K562 (cell line): ENCODE measurements around the gene ARFIP2. TPM values are rescaled to one million over a fixed set of nuclear protein-coding genes. Genes with fewer than 3 reads are reported as not detected.

Source experiments
- CTBP1 ChIP-seq: fragments of 450-650 bp; IDR thresholded peaks from 2 replicates; pipeline ENCODE4 v1.6.1; 2016; ENCODE audit warnings: borderline replicate concordance
- DACH1 ChIP-seq: fragments of 450-650 bp; IDR thresholded peaks from 2 replicates; pipeline ENCODE4 v1.6.1; 2018; ENCODE audit not compliant: partially characterized antibody
- FOXK2 ChIP-seq, 2 experiments: fragments of 450-650 bp; IDR thresholded peaks in 1 of 2; conservative IDR thresholded peaks in 1 of 2; 2 replicates each; pipeline ENCODE4 v1.6.1; 2016; ENCODE audit warnings: low read depth in 2 of 2, mild to moderate bottlenecking in 1 of 2
- FOXP1 ChIP-seq: sonication (generic); formaldehyde crosslinking; IDR thresholded peaks from 2 replicates; pipeline ENCODE4 v1.8.0; 2022; ENCODE audit warnings: mild to moderate bottlenecking, missing genetic modification reagents
- HDGF ChIP-seq: fragments of 450-650 bp; IDR thresholded peaks from 2 replicates; pipeline ENCODE4 v1.6.1; 2016
- KDM2B ChIP-seq: fragments of 250-450 bp; sonication (Bioruptor Pico); IDR thresholded peaks from 2 replicates; pipeline ENCODE4 v1.8.0; 2021; ENCODE audit warnings: mild to moderate bottlenecking, moderate library complexity
- LCOR ChIP-seq: sonication (generic); formaldehyde crosslinking; IDR thresholded peaks from 2 replicates; pipeline ENCODE4 v1.8.0; 2022; ENCODE audit warnings: mild to moderate bottlenecking, missing genetic modification reagents
- MTA2 ChIP-seq: fragments of 450-650 bp; IDR thresholded peaks from 2 replicates; pipeline ENCODE4 v1.6.1; 2016; ENCODE audit warnings: low read depth
- NR2F6 ChIP-seq: fragments of 450-650 bp; formaldehyde crosslinking; IDR thresholded peaks from 2 replicates; pipeline ENCODE4 v1.4.0; 2020; ENCODE audit warnings: mild to moderate bottlenecking
- RBFOX2 ChIP-seq: fragments of 200-400 bp; formaldehyde crosslinking; IDR thresholded peaks from 2 replicates; pipeline ENCODE4 v1.6.1; 2017; ENCODE audit warnings: low read depth, mild to moderate bottlenecking, low read length, moderate library complexity
- ZEB2 ChIP-seq: fragments of 450-650 bp; IDR thresholded peaks from 2 replicates; pipeline ENCODE4 v1.6.1; 2016
- ZKSCAN1 ChIP-seq: fragments of 150-350 bp; IDR thresholded peaks from 2 replicates; pipeline ENCODE4 v1.6.1; 2016; ENCODE audit warnings: low read depth, low read length
- ZKSCAN3 ChIP-seq: fragments of 250-450 bp; sonication (Bioruptor Pico); IDR thresholded peaks from 2 replicates; pipeline ENCODE4 v1.4.0; 2020
- ZNF175 ChIP-seq: fragments of 200-800 bp; sonication (Bioruptor generic); IDR thresholded peaks from 2 replicates; pipeline ENCODE4 v1.6.1; 2016; ENCODE audit warnings: low read depth, mild to moderate bottlenecking, missing genetic modification characterization, missing compliant biosample characterization
- ZNF217 ChIP-seq: sonication (generic); formaldehyde crosslinking; IDR thresholded peaks from 2 replicates; pipeline ENCODE4 v1.8.0; 2022; ENCODE audit warnings: mild to moderate bottlenecking, missing genetic modification reagents
- ZNF584 ChIP-seq: fragments of 200-800 bp; sonication (Bioruptor generic); IDR thresholded peaks from 2 replicates; pipeline ENCODE4 v1.6.1; 2016; ENCODE audit warnings: low read depth, mild to moderate bottlenecking, missing genetic modification characterization, missing compliant biosample characterization
- ZNF586 ChIP-seq: fragments of 450-650 bp; formaldehyde crosslinking; conservative IDR thresholded peaks from 2 replicates; pipeline ENCODE4 v1.4.0; 2020; ENCODE audit warnings: mild to moderate bottlenecking, moderate library complexity
- ZNF77 ChIP-seq: fragments of 250-450 bp; sonication (Bioruptor Pico); IDR thresholded peaks from 2 replicates; pipeline ENCODE4 v1.5.0; 2020
- polyA plus RNA-seq, 8 experiments: library from polyadenylated mRNA; depleted of rRNA in 4 of 8; stranded (reverse) in 5 of 8; unstranded in 3 of 8; fragments of >200 nt; fragmentation: Nextera tagmentation in 2 of 8; fragmentation: Illumina TruSeq in 1 of 8; extraction: Ambion mirVana in 2 of 8; extraction: Trizol in 1 of 8; gene quantifications; 2 replicates each; pipeline versions ENCODE4 v1.2.1 to v1.2.3, GENCODE V29; 2011 to 2014; ENCODE audit warnings: inconsistent platforms in 1 of 8, missing spikeins in 1 of 8
- total RNA-seq, 7 experiments: library from RNA; depleted of rRNA in 6 of 7; stranded (reverse); fragments of >200 nt in 6 of 7; fragmentation: Illumina TruSeq in 2 of 7; extraction: Trizol in 2 of 7; gene quantifications; 2 replicates each; pipeline versions ENCODE4 v1.2.1 to v1.2.3, GENCODE V29; 2011 to 2021; ENCODE audit warnings: low replicate concordance in 1 of 7
- TF ChIP-seq, protein P1 (sequence below): fragments of 250-450 bp; sonication (Bioruptor Pico); IDR thresholded peaks from 2 replicates; pipeline ENCODE4 v1.8.0; 2022; ENCODE audit warnings: moderate library complexity, mild to moderate bottlenecking, inconsistent platforms
- TF ChIP-seq, protein P2 (sequence below): sonication (generic); IDR thresholded peaks from 2 replicates; pipeline ENCODE4 v1.6.1; 2016
- TF ChIP-seq, protein P3 (sequence below): fragments of 250-450 bp; sonication (Bioruptor Pico); IDR thresholded peaks from 2 replicates; pipeline ENCODE4 v1.5.0; 2021; ENCODE audit warnings: mild to moderate bottlenecking, moderate library complexity

The ARFIP2 gene
- total and polyA plus RNA-seq, 9 of the 15 experiments (the other 6 are each of a cell fraction or from before 2014, with no cell fraction given): 11.8 to 74.1 (median 41.0) TPM

DNA sequence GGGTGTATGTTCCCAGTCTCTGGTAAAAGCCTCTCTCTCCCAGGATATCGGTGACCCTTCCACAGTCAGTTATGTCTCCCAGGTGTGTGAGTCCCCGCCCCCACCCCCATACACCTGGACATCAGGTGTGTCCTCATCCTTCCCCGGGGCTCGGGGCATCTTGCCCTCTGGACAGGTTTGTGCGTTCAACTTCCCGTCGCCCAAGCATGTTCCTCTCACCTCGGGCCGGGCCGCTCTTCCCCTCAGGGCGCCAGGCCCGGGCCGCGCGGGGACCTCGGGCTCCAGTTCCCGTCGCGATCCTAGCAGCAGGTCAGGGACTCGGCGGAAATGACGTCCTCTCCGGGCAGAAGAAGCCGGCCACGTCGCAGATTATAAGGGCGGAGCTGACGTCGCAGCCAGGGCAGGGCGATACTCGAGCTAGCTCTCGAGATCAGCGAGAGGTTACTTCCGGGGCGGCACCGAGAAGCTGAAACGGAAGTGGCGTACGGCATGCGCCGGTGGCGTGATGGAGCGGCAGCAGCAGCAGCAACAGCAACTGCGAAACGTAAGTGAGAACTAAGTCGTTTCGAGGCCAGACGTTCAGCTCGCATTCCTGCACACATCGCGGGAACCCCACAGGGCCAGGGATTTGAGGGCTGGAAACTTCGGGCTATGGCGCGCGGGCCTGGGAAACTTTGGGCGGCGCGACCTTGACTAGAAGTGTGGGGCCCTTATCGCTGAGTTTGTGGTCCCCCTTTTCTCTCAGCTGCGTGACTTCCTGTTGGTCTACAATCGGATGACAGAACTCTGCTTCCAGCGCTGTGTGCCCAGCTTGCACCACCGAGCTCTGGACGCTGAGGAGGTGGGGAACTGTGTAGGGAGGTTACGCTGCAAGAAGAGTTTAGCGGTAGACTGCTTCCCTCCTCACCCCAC is at the start of gene ARFIP2, which contains the start of gene TIMM10B (continued):
- TF ChIP-seq, protein P1, sequence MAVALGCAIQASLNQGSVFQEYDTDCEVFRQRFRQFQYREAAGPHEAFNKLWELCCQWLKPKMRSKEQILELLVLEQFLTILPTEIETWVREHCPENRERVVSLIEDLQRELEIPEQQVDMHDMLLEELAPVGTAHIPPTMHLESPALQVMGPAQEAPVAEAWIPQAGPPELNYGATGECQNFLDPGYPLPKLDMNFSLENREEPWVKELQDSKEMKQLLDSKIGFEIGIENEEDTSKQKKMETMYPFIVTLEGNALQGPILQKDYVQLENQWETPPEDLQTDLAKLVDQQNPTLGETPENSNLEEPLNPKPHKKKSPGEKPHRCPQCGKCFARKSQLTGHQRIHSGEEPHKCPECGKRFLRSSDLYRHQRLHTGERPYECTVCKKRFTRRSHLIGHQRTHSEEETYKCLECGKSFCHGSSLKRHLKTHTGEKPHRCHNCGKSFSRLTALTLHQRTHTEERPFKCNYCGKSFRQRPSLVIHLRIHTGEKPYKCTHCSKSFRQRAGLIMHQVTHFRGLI: no peak
- 0 out of 2 replicates have a peak, but pooled peaks have one; percentile 5 for TF ChIP-seq KDM2B
- no peak for TF ChIP-seq NR2F6
- TF ChIP-seq ZNF584: no peak
- no peak for TF ChIP-seq MTA2
- TF ChIP-seq DACH1: no peak
- TF ChIP-seq ZKSCAN1: no peak
- TF ChIP-seq, protein P2, sequence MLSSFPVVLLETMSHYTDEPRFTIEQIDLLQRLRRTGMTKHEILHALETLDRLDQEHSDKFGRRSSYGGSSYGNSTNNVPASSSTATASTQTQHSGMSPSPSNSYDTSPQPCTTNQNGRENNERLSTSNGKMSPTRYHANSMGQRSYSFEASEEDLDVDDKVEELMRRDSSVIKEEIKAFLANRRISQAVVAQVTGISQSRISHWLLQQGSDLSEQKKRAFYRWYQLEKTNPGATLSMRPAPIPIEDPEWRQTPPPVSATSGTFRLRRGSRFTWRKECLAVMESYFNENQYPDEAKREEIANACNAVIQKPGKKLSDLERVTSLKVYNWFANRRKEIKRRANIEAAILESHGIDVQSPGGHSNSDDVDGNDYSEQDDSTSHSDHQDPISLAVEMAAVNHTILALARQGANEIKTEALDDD: no peak
- TF ChIP-seq ZNF77 (CRISPR knock-in tag): no peak
- no peak; the same call in 1 of the 2 replicates for TF ChIP-seq FOXP1 (CRISPR knock-in tag)
- TF ChIP-seq ZNF217 (CRISPR knock-in tag): no peak
- TF ChIP-seq, protein P3, sequence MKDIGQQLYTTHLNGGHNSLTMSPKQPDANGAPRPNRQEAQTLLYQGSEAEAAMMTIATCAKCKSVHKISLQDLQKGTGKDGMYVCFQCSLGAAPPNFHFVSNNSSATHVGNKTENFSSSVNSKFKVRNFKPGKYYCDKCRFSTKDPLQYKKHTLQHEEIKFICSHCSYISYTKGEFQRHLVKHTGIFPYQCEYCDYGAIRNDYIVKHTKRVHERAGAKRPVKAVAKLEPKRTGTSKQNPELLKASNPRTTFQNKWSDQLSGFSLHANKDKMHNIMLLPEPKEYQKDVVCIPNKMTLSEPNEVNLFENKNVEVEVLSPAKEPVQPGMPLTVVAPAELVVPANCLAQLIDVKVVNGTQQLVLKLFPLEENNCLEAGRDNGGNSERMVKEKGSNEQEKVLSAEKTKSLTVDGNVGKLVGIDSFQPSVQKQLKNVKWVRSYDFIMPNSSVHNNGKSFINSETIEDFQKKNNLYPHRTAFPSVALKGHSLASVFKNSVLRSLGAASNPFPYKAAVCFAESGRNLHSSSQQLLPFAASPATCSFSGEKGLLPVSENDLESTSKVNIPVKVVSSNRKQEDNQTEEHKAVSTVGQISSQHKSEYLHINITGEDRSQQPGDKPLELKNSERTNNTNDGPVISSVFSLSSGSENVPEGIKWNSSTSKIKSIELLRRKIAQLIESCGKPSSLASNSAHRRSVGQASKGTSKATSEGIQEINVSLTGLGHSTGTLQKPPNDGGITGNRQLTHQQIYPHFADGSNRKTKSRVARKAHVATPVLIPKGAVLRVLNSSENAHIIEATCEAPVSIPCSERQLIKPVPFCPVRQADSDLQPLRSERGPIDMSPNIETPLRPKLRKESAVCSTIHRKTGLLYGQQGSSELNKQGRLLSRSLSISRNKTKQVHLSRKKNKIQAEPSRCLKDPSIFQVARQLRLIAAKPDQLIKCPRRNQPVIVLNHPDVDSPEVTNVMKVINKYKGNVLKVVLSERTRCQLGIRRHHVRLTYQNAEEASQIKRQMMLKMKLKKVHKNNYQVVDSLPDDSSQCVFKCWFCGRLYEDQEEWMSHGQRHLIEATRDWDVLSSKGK: no peak
- peak; percentile 61 for TF ChIP-seq CTBP1
- TF ChIP-seq LCOR: 0 out of 2 replicates have a peak, but pooled peaks have one; percentile 15
- peak; percentile 96 for TF ChIP-seq RBFOX2
- peak; percentile 90 for TF ChIP-seq ZEB2
- TF ChIP-seq ZNF586 (CRISPR knock-in tag): no peak
- TF ChIP-seq FOXK2 (conservative IDR thresholded peaks at IDR 0.05 in 1 of 2, IDR thresholded peaks at IDR 0.05 in 1 of 2; ENCODE audit: low read depth in 2 of 2): peak; percentile 86 to 93
- TF ChIP-seq ZKSCAN3: no peak
- no peak for TF ChIP-seq HDGF
- no peak for TF ChIP-seq ZNF175
